ENCODE results near the gene HIF3A. TPM values are rescaled to one million over a fixed set of nuclear protein-coding genes. Genes with fewer than 3 reads are reported as not detected.

HIF3A gene
- total RNA-seq, 2 experiments from 2014 or later, result not detected

GRCh38 chr19:46347572-46347883, 50.7 kb downstream of the HIF3A start:
- Histone ChIP-seq H3K36me3 (ENCODE audit: insufficient read depth, low read length) (no peaks in the 10 kb centered on the region), H3K4me3 (ENCODE audit: low read length) (peak overlapping the region; percentile 100), H3K27me3 (ENCODE audit: control insufficient read depth in 1 of 2, insufficient read depth in 2 of 2, low read length in 2 of 2) (no peaks in the 10 kb centered on the region), H3K27ac (ENCODE audit: low read depth in 1 of 2, low read length in 2 of 2) (peak overlapping the region in 1 of 2 donors; percentile 80), H3K4me1 (ENCODE audit: insufficient read depth, low read length) (peaks cover 61% of the 10 kb centered on the region), H3K9me3 (ENCODE audit: control insufficient read depth in 1 of 2, insufficient read depth in 1 of 2, low read length in 2 of 2) (no peaks in the 10 kb centered on the region)
- ATAC-seq (ENCODE audit: poor library complexity) (no peak), DNase-seq (no peak)
- no peak for TF ChIP-seq CTCF (IDR thresholded peaks at IDR 0.05)
- Mint-ChIP-seq H3K4me1 (ENCODE audit: low read depth) (peaks cover 61% of the 10 kb centered on the region), H3K27me3 (no peaks in the 10 kb centered on the region), H3K9me3 (no peaks in the 10 kb centered on the region), H3K27ac (peak overlapping the region; percentile 91), H3K36me3 (ENCODE audit: low read depth) (peaks cover 13% of the 10 kb centered on the region), H3K4me3 (peak overlapping the region; percentile 98)
- intact Hi-C loops (cut with DNase I, micrococcal nuclease), result loop anchor here (5.0 to 10.0 kb wide), 2 partner anchors 423 to 630 kb away; no protein-coding TSS in a partner anchor
- POLR2A ChIA-PET, result interaction anchor here (1.1 kb wide), 2 partner anchors 14 to 175 kb away, joined by 3 read pairs; no protein-coding TSS in a partner anchor
- CTCF ChIA-PET, result interaction anchor here (1.0 to 1.2 kb wide), 2 partner anchors 17 to 67 kb away, joined by 4 to 5 read pairs; no protein-coding TSS in a partner anchor

- ChIA-PET POLR2A (no interaction called here), CTCF (interaction anchor here (1.2 kb wide), 1 partner anchor 16 kb away, joined by 4 read pairs; no protein-coding TSS in a partner anchor)
- peak overlapping the region; percentile 98 for H3K4me3 Mint-ChIP-seq
- H3K27me3 Mint-ChIP-seq, result no peaks in the 10 kb centered on the region
- H3K27ac Mint-ChIP-seq, result peak overlapping the region; percentile 91
- no peaks in the 10 kb centered on the region for H3K27me3 ChIP-seq (ENCODE audit: control insufficient read depth in 1 of 2, insufficient read depth in 2 of 2, low read length in 2 of 2)
- no peaks in the 10 kb centered on the region for H3K9me3 ChIP-seq (ENCODE audit: control insufficient read depth in 1 of 2, insufficient read depth in 1 of 2, low read length in 2 of 2)
- peaks cover 1% of the 10 kb centered on the region for H3K36me3 ChIP-seq (ENCODE audit: insufficient read depth, low read length)
- no peaks in the 10 kb centered on the region for H3K9me3 Mint-ChIP-seq
- DNase-seq (no peak), ATAC-seq (ENCODE audit: poor library complexity) (no peak)
- no peak for TF ChIP-seq CTCF (IDR thresholded peaks at IDR 0.05)
- peak overlapping the region in 1 of 2 donors; percentile 7 for H3K27ac ChIP-seq (ENCODE audit: low read depth in 1 of 2, low read length in 2 of 2)
- no peak overlapping the region for H3K4me3 ChIP-seq (ENCODE audit: low read length)
- H3K4me1 Mint-ChIP-seq (ENCODE audit: low read depth), result peaks cover 61% of the 10 kb centered on the region
- intact Hi-C loops (cut with DNase I, micrococcal nuclease), result loop anchor here (5.0 to 10.0 kb wide), 2 partner anchors 423 to 631 kb away; no protein-coding TSS in a partner anchor
- H3K36me3 Mint-ChIP-seq (ENCODE audit: low read depth), result peaks cover 15% of the 10 kb centered on the region
- H3K4me1 ChIP-seq (ENCODE audit: insufficient read depth, low read length), result peaks cover 64% of the 10 kb centered on the region
Measured at GRCh38 chr19:46347985-46348384, 51.1 kb downstream of the HIF3A start.

- Histone ChIP-seq H3K27ac (ENCODE audit: low read depth in 1 of 2, low read length in 2 of 2) (peak overlapping the region; percentile 42 to 80), H3K4me3 (ENCODE audit: low read length) (no peak overlapping the region), H3K4me1 (ENCODE audit: insufficient read depth, low read length) (peaks cover 71% of the 10 kb centered on the region), H3K9me3 (ENCODE audit: control insufficient read depth in 1 of 2, insufficient read depth in 1 of 2, low read length in 2 of 2) (no peaks in the 10 kb centered on the region), H3K36me3 (ENCODE audit: insufficient read depth, low read length) (peaks cover 15% of the 10 kb centered on the region), H3K27me3 (ENCODE audit: control insufficient read depth in 1 of 2, insufficient read depth in 2 of 2, low read length in 2 of 2) (no peaks in the 10 kb centered on the region)
- no peak for TF ChIP-seq CTCF (IDR thresholded peaks at IDR 0.05)
- Mint-ChIP-seq H3K4me3 (peak overlapping the region; percentile 75), H3K36me3 (ENCODE audit: low read depth) (peaks cover 27% of the 10 kb centered on the region), H3K4me1 (ENCODE audit: low read depth) (peaks cover 61% of the 10 kb centered on the region), H3K27ac (peak overlapping the region; percentile 91), H3K27me3 (no peaks in the 10 kb centered on the region), H3K9me3 (no peaks in the 10 kb centered on the region)
- CTCF ChIA-PET, result no interaction called here
- DNase-seq, result no peak
- no peak for ATAC-seq (ENCODE audit: poor library complexity)
- intact Hi-C loops (cut with DNase I, micrococcal nuclease), result loop anchor here (5.0 to 10.0 kb wide), 2 partner anchors 425 to 632 kb away; no protein-coding TSS in a partner anchor
- POLR2A ChIA-PET, result no interaction called here
Measured at GRCh38 chr19:46349311-46349993, 52.6 kb downstream of the HIF3A start.

All from CD4-positive, alpha-beta T cell (primary cell).